HEK293 (cell line): ENCODE measurements around the gene KRT14.

ENCODE experiments used
- CTCF ChIP-seq: fragments of 450-650 bp; formaldehyde crosslinking; IDR thresholded peaks from 2 replicates; pipeline ENCODE4 v1.5.1; 2016; ENCODE audit warnings: missing biosample characterization, missing genetic modification characterization
- KLF9 ChIP-seq: fragments of 450-650 bp; formaldehyde crosslinking; IDR thresholded peaks from 2 replicates; pipeline ENCODE4 v1.5.1; 2016; ENCODE audit warnings: missing biosample characterization, missing genetic modification characterization, low read depth
- REPIN1 ChIP-seq: fragments of 450-650 bp; formaldehyde crosslinking; IDR thresholded peaks from 2 replicates; pipeline ENCODE4 v1.5.1; 2017; ENCODE audit warnings: missing biosample characterization, missing genetic modification characterization, low read depth
- ZNF2 ChIP-seq: fragments of 450-650 bp; formaldehyde crosslinking; IDR thresholded peaks from 2 replicates; pipeline ENCODE4 v1.5.1; 2016; ENCODE audit warnings: missing biosample characterization, missing genetic modification characterization
- ZNF324 ChIP-seq: fragments of 450-650 bp; formaldehyde crosslinking; IDR thresholded peaks from 2 replicates; pipeline ENCODE4 v1.5.1; 2016; ENCODE audit warnings: missing biosample characterization, missing genetic modification characterization
- ZNF521 ChIP-seq: fragments of 450-650 bp; formaldehyde crosslinking; IDR thresholded peaks from 2 replicates; pipeline ENCODE4 v1.5.1; 2017; ENCODE audit warnings: missing biosample characterization, mild to moderate bottlenecking, missing genetic modification characterization
- ZNF639 ChIP-seq: fragments of 450-650 bp; formaldehyde crosslinking; IDR thresholded peaks from 2 replicates; pipeline ENCODE4 v1.5.1; 2016; ENCODE audit warnings: missing biosample characterization, missing genetic modification characterization

GRCh38 chr17:41617136-41617535 is 30.4 kb upstream of the KRT14 start:
- TF ChIP-seq KLF9 (tag by site-specific recombination) (no peak), CTCF (no peak), REPIN1 (tag by site-specific recombination) (no peak), ZNF521 (no peak), ZNF324 (tag by site-specific recombination) (no peak), ZNF639 (tag by site-specific recombination) (no peak), ZNF2 (tag by site-specific recombination) (no peak)
